NCI-H2227 (cell line): ENCODE measurements around the gene CLCN2.

Source experiments
- DNase-seq: peaks from one replicate; lab custom pipeline; 2025; ENCODE audit not compliant: unreplicated experiment; lab: John Stamatoyannopoulos, UW

CLCN2 gene

DNA sequence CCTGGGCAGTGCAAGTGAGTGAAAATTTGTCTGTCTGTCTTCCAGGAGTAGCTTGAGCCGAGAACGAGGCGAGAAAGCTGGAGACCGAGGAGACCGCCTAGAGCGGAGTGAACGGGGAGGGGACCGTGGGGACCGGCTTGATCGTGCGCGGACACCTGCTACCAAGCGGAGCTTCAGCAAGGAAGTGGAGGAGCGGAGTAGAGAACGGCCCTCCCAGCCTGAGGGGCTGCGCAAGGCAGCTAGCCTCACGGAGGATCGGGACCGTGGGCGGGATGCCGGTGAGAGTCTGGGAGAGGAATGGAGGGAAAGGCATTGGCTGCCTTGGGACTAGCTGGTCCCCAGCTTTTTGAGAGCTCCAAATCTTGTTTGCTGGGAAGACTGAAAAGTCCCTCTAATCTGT is 34.2 kb downstream of the CLCN2 start:
- no peak for DNase-seq

DNA sequence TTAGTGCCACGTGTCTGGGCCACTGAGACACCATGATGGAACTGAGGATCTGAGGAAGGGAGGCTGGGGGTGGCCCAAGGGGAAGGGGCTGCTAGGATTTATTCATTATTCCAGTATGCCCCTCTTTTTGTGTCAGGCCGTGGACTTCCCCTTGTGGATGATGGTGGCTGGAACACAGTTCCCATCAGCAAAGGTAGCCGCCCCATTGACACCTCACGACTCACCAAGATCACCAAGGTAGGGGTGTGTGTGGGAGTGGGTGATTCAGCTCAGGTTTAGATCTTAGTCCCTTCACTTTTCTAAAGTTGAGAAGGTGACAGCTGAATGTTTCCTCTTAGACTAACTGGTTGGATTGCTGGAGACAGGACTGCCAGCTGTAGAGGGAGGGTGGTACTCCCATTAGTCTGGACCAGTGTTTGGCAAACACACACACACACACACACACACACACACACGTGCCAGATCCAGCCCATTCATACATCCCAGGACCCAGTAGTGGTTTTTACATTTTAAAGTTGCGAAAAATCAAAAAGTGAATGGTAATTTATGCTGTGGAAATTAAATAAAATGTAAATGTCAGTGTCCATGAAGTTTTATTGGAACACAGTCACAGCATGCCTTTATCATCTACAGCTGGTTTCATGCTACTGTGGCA is 35.6 kb downstream of the CLCN2 start:
- no peak for DNase-seq

- no peak for DNase-seq
These were observed 36.1 kb downstream of the CLCN2 start for GRCh38 chr3:184325269-184325668.

DNA sequence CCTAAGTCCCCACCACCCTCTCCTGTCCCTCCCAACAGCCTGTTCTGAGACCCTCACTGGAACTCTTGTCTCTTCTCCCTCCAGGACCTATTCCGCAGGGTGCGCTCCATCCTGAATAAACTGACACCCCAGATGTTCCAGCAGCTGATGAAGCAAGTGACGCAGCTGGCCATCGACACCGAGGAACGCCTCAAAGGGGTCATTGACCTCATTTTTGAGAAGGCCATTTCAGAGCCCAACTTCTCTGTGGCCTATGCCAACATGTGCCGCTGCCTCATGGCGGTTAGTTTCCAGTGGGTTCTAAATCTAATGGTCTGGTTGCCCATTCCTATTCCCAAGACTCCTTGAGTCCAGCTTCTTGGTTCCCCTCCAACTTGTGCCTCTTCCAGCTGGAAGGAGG is 37.7 kb downstream of the CLCN2 start:
- DNase-seq = no peak

DNA sequence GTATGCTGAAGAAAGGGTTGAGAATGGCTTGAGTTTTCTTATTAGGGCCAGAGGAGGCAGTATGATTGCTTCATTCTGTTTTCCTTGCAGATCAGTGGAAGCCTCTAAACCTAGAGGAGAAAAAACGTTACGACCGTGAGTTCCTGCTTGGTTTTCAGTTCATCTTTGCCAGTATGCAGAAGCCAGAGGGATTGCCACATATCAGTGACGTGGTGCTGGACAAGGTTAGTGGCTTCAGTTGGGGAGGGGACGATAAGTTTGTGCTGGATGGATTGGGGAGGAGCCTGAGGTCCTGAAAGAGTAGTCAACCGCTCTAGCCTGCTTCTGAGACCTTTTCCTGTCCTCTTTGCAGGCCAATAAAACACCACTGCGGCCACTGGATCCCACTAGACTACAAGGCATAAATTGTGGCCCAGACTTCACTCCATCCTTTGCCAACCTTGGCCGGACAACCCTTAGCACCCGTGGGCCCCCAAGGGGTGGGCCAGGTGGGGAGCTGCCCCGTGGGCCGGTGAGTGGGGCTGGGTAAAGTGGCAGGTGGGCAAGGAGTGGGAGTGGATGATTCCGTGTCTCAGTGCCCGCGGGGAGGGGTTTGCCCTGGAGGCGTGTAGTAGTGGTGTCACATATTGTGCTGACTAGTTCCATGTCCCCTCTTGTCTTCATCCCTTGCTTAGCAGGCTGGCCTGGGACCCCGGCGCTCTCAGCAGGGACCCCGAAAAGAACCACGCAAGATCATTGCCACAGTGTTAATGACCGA is 38.5 kb downstream of the CLCN2 start:
- DNase-seq = no peak

DNA sequence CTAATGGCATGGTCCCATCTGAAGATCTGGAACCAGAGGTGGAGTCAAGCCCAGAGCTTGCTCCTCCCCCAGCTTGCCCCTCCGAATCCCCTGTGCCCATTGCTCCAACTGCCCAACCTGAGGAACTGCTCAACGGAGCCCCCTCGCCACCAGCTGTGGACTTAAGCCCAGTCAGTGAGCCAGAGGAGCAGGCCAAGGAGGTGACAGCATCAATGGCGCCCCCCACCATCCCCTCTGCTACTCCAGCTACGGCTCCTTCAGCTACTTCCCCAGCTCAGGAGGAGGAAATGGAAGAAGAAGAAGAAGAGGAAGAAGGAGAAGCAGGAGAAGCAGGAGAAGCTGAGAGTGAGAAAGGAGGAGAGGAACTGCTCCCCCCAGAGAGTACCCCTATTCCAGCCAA is 39.7 kb downstream of the CLCN2 start:
- no peak for DNase-seq

GRCh38 chr3:184320104-184320445 is 41.3 kb downstream of the CLCN2 start:
- DNase-seq = no peak

DNA sequence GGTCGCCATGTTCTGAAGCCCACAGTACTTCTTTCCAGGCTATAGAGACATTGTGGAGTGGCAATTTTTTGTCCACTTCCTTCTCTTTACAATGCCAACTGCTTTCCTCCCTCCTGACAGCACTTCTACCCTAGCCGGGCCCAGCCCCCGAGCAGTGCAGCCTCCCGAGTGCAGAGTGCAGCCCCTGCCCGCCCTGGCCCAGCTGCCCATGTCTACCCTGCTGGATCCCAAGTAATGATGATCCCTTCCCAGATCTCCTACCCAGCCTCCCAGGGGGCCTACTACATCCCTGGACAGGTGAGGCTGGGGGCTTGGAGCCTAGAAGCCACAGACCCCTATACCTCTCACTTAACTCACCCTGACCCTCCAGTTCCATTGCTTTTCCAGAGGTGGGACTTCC is 44.2 kb downstream of the CLCN2 start:
- DNase-seq = no peak

- DNase-seq = no peak
These were observed 44.6 kb downstream of the CLCN2 start for GRCh38 chr3:184316792-184317191.

GRCh38 chr3:184315871-184316661 is 45.3 kb downstream of the CLCN2 start:
- no peak for DNase-seq

GRCh38 chr3:184315543-184315867 is 45.9 kb downstream of the CLCN2 start:
- no peak for DNase-seq

DNA sequence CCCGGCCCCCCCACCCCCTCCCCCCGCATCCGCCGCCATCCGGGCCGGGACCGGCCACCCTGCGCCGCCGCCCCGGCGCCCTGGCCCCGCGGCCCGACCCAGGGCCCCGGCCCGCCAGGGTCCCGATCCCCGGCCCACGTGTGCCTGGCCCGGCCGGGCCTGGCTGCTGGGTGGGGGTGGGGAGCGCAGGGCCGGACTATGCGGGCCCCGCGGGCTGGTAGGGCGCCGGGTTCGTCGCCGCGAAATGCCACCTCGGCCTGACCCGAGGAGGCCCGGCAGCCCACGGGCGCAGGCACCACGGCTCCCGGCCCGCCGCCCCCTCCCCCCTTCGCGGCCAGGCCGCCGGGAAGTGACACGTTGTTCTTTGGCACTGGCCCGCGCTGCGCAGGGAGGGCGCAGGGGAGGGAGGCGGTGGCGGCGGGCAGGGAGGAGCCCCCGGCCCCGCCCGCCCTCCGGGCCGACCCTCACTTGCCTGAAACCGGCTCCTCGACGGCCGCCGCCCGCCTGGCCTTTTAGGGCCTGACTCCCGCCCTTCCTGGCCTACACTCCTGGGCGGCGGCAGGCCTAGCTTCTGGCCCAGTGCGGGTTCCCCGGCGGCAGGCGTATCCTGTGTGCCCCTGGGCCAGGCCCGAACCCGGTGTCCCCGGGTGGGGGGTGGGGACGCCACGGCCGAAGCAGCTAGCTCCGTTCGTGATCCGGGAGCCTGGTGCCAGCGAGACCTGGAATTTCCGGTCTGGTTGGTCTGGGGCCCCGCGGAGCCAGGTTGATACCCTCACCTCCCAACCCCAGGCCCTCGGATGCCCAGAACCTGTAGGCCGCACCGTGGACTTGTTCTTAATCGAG is 46.5 kb downstream of the CLCN2 start:
- peak; percentile 77 for DNase-seq

DNA sequence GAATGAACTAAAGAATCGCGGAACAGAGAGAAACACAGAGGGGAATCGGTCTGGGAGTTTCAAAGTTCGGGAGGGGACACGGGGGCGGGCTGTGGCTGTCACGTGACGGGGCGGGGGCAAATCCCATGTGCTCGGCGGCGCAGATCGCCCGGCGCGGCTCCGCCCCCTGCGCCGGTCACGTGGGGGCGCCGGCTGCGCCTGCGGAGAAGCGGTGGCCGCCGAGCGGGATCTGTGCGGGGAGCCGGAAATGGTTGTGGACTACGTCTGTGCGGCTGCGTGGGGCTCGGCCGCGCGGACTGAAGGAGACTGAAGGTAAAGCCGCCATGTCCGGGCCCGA is 47.1 kb downstream of the CLCN2 start, which contains the start of gene EIF4G1:
Gene EIF4G1, plus strand, starts transcription at position 244 of the 337 bp plus-strand sequence. CDS start 1,191 bp downstream, outside the sequence.
- peak; percentile 97 for DNase-seq

DNA sequence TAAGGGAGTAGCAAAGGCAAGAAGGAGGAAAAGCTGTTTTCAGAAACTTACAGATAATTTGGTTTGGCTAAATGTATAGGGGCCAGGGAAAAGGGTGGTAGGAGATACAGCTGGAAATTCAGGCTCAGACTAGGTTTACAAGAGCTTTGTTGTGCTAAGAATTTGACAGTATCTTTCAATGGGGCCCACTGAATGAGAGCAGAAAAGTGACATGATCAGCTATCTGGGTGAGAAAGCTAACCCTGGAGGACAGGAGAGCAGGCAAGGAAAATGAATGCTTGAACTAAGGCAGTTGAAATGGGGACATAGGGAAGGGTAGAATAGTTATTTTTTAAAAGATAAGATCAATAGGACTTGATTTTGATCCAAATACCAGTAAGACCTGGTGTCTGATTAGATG is 49.8 kb downstream of the CLCN2 start:
- DNase-seq = no peak

DNA sequence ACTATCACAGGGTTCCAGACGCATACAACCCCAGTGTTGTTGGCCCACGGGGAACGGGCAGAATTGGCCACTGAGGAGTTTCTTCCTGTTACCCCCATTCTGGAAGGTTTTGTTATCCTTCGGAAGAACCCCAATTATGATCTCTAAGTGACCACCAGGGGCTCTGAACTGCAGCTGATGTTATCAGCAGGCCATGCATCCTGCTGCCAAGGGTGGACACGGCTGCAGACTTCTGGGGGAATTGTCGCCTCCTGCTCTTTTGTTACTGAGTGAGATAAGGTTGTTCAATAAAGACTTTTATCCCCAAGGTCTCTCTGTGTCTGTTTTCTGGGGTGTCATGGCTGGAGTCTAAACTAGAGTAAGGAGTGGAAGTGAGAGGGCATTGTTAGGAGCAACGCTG is 52.7 kb downstream of the CLCN2 start:
- DNase-seq = no peak

DNA sequence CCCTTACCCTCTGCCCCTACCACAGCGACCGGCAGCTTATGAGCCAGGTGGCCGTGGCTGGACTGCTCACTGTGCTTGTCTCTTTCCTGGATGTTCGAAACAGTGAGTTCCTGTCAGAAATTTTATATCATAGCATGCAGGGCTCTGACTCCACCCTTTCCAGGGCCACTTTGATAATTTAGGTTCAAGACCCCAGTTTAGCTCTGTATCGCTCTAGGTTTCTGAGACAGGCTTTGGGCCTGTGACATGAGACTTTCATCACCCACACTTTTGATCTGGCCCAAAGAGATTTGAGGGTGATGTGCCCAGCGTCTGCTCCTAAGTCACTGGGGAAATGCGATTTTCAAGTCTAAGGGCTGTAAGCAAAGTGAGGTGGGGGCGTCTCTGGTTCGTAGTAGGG is 53.5 kb downstream of the CLCN2 start:
- DNase-seq = no peak

DNA sequence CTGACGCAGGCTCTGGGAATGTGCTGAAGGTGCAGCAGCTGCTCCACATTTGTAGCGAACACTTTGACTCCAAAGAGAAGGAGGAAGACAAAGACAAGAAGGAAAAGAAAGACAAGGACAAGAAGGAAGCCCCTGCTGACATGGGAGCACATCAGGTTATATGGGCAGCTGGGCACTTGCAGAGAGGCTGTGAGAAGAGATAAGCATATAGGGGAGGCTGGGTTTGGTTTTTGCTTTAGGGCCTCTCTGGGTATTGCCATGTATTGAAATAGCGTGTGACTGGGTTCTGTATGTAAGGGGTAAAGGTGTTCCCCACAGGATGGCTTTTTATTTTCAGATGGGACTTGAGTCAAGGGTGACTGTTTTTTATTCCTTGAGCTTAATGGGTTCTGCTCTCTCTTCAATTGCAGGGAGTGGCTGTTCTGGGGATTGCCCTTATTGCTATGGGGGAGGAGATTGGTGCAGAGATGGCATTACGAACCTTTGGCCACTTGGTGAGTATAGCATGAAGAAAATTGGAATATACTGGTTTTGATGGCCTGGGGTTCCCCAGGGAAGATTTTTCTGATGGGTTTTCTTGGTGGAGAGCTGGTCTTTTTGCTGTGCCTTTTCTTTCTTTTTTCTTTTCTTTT is 54.9 kb downstream of the CLCN2 start:
- DNase-seq = no peak

GRCh38 chr3:184305577-184305976 is 55.8 kb downstream of the CLCN2 start:
- DNase-seq = peak; percentile 11

GRCh38 chr3:184300378-184300720 is 61.1 kb downstream of the CLCN2 start:
- DNase-seq = no peak

DNA sequence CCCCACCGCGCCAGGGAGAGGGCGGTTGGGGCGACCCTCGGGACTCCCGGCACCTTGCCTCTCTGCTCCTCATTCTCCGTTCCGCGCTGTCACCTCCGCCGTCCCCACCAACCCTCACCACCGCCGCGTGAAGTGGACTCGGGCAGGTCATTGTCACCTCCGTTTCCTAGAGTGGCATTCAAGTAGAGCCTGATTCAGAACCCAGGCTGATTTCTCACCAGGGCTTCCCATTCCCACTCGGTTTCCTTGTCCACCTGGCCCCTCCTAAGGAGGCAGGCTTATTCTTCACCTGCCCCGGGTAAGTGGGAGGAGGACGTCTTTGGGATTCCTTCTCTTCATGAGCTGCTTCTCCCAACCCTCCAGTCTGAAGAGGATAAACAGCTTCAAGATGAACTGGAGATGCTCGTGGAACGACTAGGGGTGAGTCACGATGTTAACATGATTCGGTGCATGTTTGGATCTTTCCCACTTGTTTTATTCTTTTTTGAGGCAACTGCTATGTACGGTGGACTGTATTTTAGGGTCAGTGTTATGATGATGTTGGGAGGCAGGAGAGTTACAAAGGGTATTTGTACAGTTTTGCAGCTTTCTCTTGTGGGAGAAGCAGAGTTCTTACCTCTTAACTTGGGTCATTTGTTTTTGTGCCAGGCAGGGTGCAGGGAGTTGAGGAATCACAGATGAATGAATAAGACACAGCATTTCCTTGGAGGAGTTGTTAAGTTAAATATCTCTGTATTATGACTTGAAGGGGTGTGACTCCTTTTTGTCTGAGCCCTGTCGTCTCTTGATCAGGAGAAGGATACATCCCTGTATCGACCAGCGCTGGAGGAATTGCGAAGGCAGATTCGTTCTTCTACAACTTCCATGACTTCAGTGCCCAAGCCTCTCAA is 61.7 kb downstream of the CLCN2 start:
- DNase-seq = peak; percentile 30
